AG09319 (cell line): ENCODE results near the gene CRYGN.

Source experiments
- DNase-seq: peaks from one replicate; pipeline ENCODE4 v3.0.0-alpha.2; 2010; ENCODE audit warnings: low read depth; ENCODE audit errors: extremely low read depth
- TF ChIP-seq, protein P1 (sequence below): IDR thresholded peaks from 2 replicates; pipeline ENCODE4 v1.5.1; 2011; ENCODE audit warnings: low read depth, mild to moderate bottlenecking, inconsistent platforms, low read length, moderate library complexity

The CRYGN gene

DNA sequence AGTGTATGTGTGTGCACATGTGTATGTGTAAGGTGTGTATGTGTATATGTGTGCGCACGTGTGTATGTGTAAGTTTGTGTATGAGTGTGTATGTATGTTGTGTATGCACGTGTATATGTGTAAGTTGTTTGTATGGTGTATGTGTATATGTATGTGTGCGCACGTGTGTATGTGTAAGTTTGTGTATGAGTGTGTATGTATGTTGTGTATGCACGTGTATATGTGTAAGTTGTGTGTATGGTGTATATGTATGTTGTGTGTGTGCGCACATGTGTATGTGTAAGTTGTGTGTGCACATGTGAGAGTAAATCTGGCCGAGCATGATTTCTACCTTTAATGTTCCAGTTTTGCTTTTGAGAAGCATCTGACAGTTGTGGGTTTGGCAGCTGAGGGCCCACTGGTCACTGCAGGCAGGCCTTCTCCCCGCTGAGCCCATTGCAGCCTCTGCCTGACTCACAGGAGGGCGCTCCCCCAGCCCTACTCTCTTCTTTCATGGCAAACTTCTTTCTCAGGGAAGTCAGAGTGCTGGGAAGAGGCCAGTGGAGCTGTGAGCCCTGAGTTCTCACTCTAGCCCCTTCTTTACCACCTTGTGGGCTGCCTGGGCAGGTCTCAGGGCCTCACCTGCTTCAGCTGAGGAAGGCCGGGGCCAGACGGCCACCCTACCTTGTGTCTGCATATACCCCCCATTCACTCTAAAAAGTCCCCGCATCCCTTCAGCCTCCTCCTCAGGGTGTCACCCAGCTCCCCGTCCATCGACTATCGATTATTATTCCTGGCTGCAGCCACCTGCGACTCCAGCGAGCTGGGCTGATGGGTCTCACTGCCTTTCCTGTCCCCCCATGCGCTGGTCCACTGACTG is 41.3 kb downstream of the CRYGN start:
- TF ChIP-seq, protein P1, sequence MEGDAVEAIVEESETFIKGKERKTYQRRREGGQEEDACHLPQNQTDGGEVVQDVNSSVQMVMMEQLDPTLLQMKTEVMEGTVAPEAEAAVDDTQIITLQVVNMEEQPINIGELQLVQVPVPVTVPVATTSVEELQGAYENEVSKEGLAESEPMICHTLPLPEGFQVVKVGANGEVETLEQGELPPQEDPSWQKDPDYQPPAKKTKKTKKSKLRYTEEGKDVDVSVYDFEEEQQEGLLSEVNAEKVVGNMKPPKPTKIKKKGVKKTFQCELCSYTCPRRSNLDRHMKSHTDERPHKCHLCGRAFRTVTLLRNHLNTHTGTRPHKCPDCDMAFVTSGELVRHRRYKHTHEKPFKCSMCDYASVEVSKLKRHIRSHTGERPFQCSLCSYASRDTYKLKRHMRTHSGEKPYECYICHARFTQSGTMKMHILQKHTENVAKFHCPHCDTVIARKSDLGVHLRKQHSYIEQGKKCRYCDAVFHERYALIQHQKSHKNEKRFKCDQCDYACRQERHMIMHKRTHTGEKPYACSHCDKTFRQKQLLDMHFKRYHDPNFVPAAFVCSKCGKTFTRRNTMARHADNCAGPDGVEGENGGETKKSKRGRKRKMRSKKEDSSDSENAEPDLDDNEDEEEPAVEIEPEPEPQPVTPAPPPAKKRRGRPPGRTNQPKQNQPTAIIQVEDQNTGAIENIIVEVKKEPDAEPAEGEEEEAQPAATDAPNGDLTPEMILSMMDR, result no peak
- DNase-seq, result no peak

DNA sequence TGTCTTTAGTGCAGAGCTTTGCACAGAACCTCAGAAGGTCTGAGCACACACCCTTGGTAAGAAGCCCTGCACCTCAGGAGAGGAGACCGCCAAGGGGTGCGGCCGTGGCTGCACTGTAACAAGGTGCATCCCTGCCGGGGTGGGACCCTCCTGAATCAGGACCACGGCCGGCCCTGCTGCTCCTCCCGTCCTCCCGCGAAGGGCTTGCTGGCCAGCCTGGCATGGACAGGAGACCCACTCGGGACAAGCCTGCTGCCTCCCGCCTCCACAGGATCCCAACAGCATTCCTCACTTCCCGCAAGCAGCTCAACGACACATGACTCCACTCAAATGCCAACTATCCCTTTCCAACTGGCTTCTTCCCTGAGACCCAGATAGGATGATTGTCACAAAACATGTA is 42.9 kb downstream of the CRYGN start:
- no peak for DNase-seq
- TF ChIP-seq, protein P1, result no peak

DNA sequence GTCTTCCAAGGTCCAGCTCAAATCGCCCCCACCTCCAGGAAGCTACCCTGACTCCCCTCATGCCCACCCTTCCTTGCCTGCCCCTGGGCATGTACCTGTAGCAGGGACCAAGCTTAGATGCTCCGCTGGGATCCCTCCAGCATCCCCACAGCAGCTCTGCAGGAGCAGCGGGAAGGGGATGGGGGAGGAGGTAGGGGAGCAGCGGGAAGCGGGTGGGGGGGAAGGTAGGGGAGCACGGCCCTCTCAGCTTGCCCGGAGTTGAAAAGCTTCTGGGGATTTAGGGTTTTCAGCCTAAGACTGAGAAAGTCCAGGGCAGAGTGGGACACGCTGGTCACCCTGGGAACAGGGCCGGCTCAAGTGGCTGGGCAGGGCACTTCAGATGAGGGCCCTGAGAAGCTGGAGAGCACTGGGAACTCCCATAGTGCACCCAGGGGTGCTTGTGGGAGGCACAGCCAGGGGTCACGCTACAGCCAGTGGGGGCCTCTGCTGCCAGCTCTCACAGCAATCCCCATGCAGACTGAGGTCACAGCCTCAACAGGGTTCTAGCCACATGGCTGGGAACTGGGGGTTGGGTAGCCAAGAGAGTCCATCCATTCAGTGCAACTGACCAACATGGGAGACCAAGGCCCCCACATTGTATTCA is 43.5 kb downstream of the CRYGN start:
- DNase-seq, result no peak
- TF ChIP-seq, protein P1, result no peak

DNA sequence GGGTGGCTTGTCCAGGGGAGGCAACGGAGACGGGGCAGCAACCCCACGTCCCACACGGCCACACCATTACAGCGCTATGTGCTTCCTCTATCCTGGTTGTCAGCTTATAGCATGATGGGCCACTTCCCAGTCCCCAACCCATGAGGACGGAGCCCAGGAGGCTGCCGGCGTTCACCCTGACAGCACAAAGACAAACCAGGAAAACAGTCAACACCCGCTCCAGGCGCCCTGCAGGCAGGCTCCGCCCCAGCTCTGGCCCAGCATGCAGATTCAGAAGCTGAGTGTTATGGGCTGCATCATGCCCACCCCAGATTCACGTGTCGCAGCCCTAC is 44.9 kb downstream of the CRYGN start:
- TF ChIP-seq, protein P1, result no peak
- DNase-seq, result no peak

DNA sequence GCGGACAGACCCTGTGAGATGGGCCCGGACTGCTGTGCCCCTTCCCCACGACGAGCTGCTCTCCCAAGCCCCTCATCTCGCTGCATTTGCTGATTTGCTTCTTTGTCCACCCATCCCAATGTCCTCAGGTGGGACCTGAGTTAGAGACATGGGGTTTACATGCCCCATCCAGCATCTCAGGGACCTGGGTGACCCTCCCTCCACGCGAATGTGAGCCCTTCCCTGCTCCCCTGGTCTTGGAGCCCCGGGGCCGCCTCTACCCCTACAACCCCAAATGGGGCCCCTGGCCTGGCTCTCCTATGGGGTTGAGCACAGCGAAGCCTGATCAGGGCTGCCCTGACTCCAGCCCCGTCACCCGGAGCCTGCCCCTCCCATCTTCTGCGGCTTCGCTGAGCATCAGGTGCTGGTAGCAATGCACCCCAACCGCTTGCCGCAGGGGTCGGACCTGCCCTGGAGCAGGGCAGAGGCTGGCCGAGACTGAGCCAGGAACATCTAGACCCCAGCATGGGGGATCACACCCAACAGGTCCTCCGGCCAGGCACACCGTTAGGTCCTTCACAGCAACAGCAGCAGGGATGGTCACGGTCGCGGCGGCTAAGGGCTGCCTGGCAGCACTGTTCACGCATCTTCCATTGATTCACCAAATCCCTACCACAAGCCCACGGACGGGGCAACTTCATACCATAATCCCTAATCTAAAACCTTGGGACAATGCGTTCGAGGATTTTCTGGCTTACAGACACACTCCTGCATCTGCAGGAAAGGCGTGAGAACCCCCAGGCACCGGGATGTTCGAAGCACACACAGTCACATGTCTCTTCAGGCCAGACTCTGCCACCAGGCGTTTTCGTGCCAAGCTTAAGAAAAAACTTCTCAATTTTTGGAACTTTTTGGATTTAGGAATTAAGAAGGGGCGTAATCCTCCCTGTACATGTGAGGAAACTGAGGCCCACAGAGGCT is 45.6 kb downstream of the CRYGN start:
- TF ChIP-seq, protein P1, result no peak
- no peak for DNase-seq

DNA sequence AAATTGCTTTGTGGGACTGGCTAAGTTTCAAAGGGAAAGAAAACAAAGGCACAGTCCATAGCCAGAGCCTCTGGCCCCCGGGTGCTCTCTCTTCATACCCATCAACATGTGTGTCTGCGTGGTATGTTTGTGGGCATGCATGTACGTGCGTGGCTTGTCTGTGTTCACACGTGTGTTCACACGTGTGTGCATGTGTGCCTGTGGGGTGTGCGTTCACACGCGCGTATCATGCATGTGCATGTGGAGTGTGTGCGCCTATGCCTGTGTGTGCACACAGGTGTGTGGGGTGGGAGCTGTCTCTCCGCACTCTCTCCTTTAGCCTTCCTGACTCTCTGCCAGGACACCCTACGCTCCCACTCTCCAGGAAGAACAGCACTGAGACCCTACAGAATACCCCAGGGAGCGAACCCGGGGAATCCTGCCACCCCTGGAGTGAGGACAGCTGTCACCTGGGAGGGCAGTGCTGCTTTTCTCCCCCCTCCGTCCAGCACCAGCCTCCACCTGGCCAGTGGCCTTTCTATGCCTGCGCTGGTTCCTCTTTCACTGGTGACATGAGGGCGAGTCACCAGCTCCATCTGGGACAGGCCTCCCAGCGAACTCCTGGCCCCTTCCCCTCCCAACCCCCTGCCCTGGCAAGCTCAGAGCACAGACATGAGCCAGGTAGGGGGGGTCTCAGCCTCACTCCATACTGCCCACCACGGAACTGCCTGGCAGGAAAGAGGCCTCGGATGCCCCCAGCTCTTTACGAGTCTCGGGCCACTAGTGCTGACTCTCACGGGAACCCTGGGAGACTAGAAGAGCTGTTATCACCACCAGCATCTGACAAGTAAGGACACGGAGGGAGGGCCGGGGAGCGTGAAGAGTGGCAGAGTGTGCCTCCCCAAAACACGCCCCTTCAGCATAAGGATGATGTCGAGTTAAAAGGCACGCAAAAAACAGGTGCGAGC is 46.6 kb downstream of the CRYGN start:
- TF ChIP-seq, protein P1, result no peak
- DNase-seq, result no peak
